Caco-2 (cell line): ENCODE results near the gene SERAC1. TPM values are rescaled to one million over a fixed set of nuclear protein-coding genes. Genes with fewer than 3 reads are reported as not detected.

Experiments
- BruUV-seq: library from RNA; stranded (reverse); fragments of 400-500 nt; replicated peaks from 2 replicates; lab custom pipeline; 2021; lab: Mats Ljungman, UMichigan
- CTCF ChIA-PET: fragments of 300-600 bp; sonication (Branson Sonifier 250); formaldehyde crosslinking; loops from one replicate; lab custom pipeline; 2022; ENCODE audit warnings: antibody characterized with exemption; lab: Charles Lee
- POLR2A ChIA-PET: fragments of 300-600 bp; sonication (Branson Sonifier 250); formaldehyde crosslinking; loops from one replicate; lab custom pipeline; 2022; ENCODE audit warnings: antibody characterized with exemption; lab: Charles Lee
- DNase-seq, 2 experiments: peaks; one replicate each; pipeline versions ENCODE4 v3.0.0 to v3.0.0-alpha.2; 2020 to 2022
- H3K27me3 ChIP-seq: replicated peaks from 2 replicates; pipeline ENCODE4 v1.6.0; 2011; ENCODE audit warnings: low read length; ENCODE audit not compliant: control insufficient read depth, insufficient read depth
- H3K36me3 ChIP-seq: 2 replicates; pipeline ENCODE4 v1.5.1; 2011; ENCODE audit warnings: low read length; ENCODE audit not compliant: control insufficient read depth, insufficient read depth
- H3K4me1 ChIP-seq: fragments of 250-450 bp; sonication (Bioruptor Pico); 2 replicates; pipeline ENCODE4 v1.5.1; 2020; ENCODE audit warnings: mild to moderate bottlenecking
- H3K4me3 ChIP-seq: 2 replicates; pipeline ENCODE4 v1.5.1; 2011; ENCODE audit warnings: low read depth, mild to moderate bottlenecking, control low read depth, low read length
- H3K9me3 ChIP-seq: fragments of 250-450 bp; sonication (Bioruptor Pico); 2 replicates; pipeline ENCODE4 v1.5.1; 2020; ENCODE audit warnings: mild to moderate bottlenecking, moderate library complexity
- H3K27ac Mint-ChIP-seq: one replicate; pipeline ENCODE4 v1.8.0; 2022; ENCODE audit warnings: mixed read lengths; ENCODE audit not compliant: unreplicated experiment
- H3K27me3 Mint-ChIP-seq: one replicate; pipeline ENCODE4 v1.8.0; 2022; ENCODE audit warnings: mixed read lengths; ENCODE audit not compliant: insufficient read depth, unreplicated experiment
- H3K36me3 Mint-ChIP-seq: one replicate; pipeline ENCODE4 v1.8.0; 2022; ENCODE audit warnings: mild to moderate bottlenecking, mixed read lengths; ENCODE audit not compliant: insufficient read depth, unreplicated experiment
- H3K4me1 Mint-ChIP-seq: one replicate; pipeline ENCODE4 v1.8.0; 2022; ENCODE audit warnings: low read depth, mixed read lengths; ENCODE audit not compliant: unreplicated experiment
- H3K4me3 Mint-ChIP-seq: one replicate; pipeline ENCODE4 v1.8.0; 2022; ENCODE audit warnings: mild to moderate bottlenecking, moderate library complexity, mixed read lengths; ENCODE audit not compliant: unreplicated experiment
- H3K9me3 Mint-ChIP-seq: one replicate; pipeline ENCODE4 v1.8.0; 2022; ENCODE audit warnings: mixed read lengths; ENCODE audit not compliant: unreplicated experiment
- CTCF ChIP-seq, 2 experiments: fragments of 200-600 bp in 1 of 2; IDR thresholded peaks; 1 replicate in 1 of 2; 2 replicates in 1 of 2; pipeline versions ENCODE4 v1.5.1 to v1.8.0; 2011 to 2022; ENCODE audit warnings: antibody characterized with exemption in 1 of 2, control low read depth in 1 of 2, inconsistent platforms in 1 of 2, low read depth in 1 of 2, low read length in 1 of 2, mild to moderate bottlenecking in 1 of 2, moderate library complexity in 1 of 2; ENCODE audit not compliant: insufficient read depth in 1 of 2, severe bottlenecking in 1 of 2, unreplicated experiment in 1 of 2
- intact Hi-C: fragments of 100-400 bp; cut with micrococcal nuclease; formaldehyde crosslinking; loops from one replicate; pipeline ENCODE4 v1.10.0; 2022; ENCODE audit not compliant: unreplicated experiment
- total RNA-seq: library from RNA; stranded (reverse); gene quantifications from 2 replicates; pipeline ENCODE4 v1.2.3, GENCODE V29; 2022

SERAC1 gene
- total RNA-seq, 1 experiment from 2014 or later, result 7.4 TPM

GRCh38 chr6:158115508-158115907, 52.6 kb downstream of the SERAC1 start:
- no peak overlapping the region for H3K4me3 ChIP-seq
- no peak for DNase-seq
- no peaks in the 10 kb centered on the region for H3K27me3 ChIP-seq
- no peaks in the 10 kb centered on the region for H3K36me3 ChIP-seq
- no peaks in the 10 kb centered on the region for H3K4me1 ChIP-seq
- no peak for TF ChIP-seq CTCF (IDR thresholded peaks at IDR 0.05; ENCODE audit: insufficient read depth in 1 of 2, low read depth in 1 of 2, low read length in 1 of 2, severe bottlenecking in 1 of 2, unreplicated experiment in 1 of 2)
- Mint-ChIP-seq H3K27me3 (no peaks in the 10 kb centered on the region), H3K9me3 (no peaks in the 10 kb centered on the region), H3K4me1 (no peaks in the 10 kb centered on the region), H3K27ac (no peak overlapping the region), H3K4me3 (no peak overlapping the region), H3K36me3 (peaks cover 12% of the 10 kb centered on the region)
- intact Hi-C loops, result no loop called here
- ChIA-PET POLR2A (no interaction called here), CTCF (no interaction called here)
- no peaks in the 10 kb centered on the region for H3K9me3 ChIP-seq
- no TSS peak for BruUV-seq

GRCh38 chr6:158115102-158115501, 53.0 kb downstream of the SERAC1 start:
- Histone ChIP-seq H3K4me1 (no peaks in the 10 kb centered on the region), H3K27me3 (no peaks in the 10 kb centered on the region), H3K9me3 (no peaks in the 10 kb centered on the region), H3K36me3 (no peaks in the 10 kb centered on the region), H3K4me3 (no peak overlapping the region)
- intact Hi-C loops, result no loop called here
- POLR2A ChIA-PET, result no interaction called here
- no peak overlapping the region for H3K4me3 Mint-ChIP-seq
- no peak for DNase-seq
- no peaks in the 10 kb centered on the region for H3K9me3 Mint-ChIP-seq
- H3K27ac Mint-ChIP-seq, result no peak overlapping the region
- no TSS peak for BruUV-seq
- H3K36me3 Mint-ChIP-seq, result peaks cover 12% of the 10 kb centered on the region
- CTCF ChIA-PET, result no interaction called here
- H3K4me1 Mint-ChIP-seq, result no peaks in the 10 kb centered on the region
- H3K27me3 Mint-ChIP-seq, result no peaks in the 10 kb centered on the region
- TF ChIP-seq CTCF (IDR thresholded peaks at IDR 0.05; ENCODE audit: insufficient read depth in 1 of 2, low read depth in 1 of 2, low read length in 1 of 2, severe bottlenecking in 1 of 2, unreplicated experiment in 1 of 2), result no peak

- Mint-ChIP-seq H3K4me3 (no peak overlapping the region), H3K27me3 (no peaks in the 10 kb centered on the region), H3K4me1 (no peaks in the 10 kb centered on the region), H3K27ac (no peak overlapping the region), H3K36me3 (peaks cover 20% of the 10 kb centered on the region), H3K9me3 (no peaks in the 10 kb centered on the region)
- no peak for DNase-seq
- no peaks in the 10 kb centered on the region for H3K27me3 ChIP-seq
- H3K9me3 ChIP-seq, result no peaks in the 10 kb centered on the region
- no peaks in the 10 kb centered on the region for H3K4me1 ChIP-seq
- no peak for TF ChIP-seq CTCF (IDR thresholded peaks at IDR 0.05; ENCODE audit: insufficient read depth in 1 of 2, low read depth in 1 of 2, low read length in 1 of 2, severe bottlenecking in 1 of 2, unreplicated experiment in 1 of 2)
- POLR2A ChIA-PET, result interaction anchor here (0.6 kb wide), 1 partner anchor 593 kb away, joined by 3 read pairs; no protein-coding TSS in a partner anchor
- no peaks in the 10 kb centered on the region for H3K36me3 ChIP-seq
- CTCF ChIA-PET, result no interaction called here
- intact Hi-C loops, result no loop called here
- no peak overlapping the region for H3K4me3 ChIP-seq
- BruUV-seq, result no TSS peak
Observed at GRCh38 chr6:158113802-158114201, 54.3 kb downstream of the SERAC1 start.
